Mesangial cell (primary cell): ENCODE results near the gene SLC13A5. TPM values are rescaled to one million over a fixed set of nuclear protein-coding genes. Genes with fewer than 3 reads are reported as not detected.

ENCODE experiments used
- total RNA-seq: library from RNA; depleted of rRNA; stranded (reverse); fragments of >200 nt; gene quantifications from 2 replicates; pipeline ENCODE4 v1.2.3, GENCODE V29; 2015

SLC13A5 gene
- total RNA-seq: 0.89 TPM in 1 of 2 replicates, not detected in the other

GRCh38 chr17:6713130-6713917, at the start of gene SLC13A5:
Gene SLC13A5 (minus strand): TSS chr17:6713369. CDS start chr17:6713333, 36 bp downstream.

DNA sequence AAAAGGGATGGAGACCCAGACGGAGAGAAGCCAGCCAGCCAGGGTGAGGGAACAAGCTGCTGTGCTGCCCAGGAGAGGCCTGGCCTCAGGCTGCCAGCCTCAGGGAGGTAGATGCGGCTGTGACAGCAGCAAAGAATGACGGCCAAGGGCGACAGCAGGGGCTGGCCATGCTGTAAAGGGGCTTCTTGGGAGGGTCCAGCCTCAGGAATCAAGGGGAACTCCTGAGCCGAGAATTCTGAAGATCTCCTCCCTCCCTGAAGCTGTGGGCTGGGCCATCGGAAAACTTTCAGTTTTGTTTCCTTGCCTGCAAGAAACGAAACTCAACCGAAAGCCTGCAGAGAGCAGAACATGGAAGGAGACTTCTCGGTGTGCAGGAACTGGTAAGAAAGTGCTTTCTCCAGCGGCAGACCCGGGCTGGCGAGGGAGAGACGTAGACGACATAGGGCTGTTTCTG, 42.6 kb upstream of the SLC13A5 start, which contains the start of gene XAF1:
Gene XAF1 (plus strand): TSS at position 316 of the 454 bp plus-strand sequence. CDS start 33 bp downstream, at position 349.

DNA sequence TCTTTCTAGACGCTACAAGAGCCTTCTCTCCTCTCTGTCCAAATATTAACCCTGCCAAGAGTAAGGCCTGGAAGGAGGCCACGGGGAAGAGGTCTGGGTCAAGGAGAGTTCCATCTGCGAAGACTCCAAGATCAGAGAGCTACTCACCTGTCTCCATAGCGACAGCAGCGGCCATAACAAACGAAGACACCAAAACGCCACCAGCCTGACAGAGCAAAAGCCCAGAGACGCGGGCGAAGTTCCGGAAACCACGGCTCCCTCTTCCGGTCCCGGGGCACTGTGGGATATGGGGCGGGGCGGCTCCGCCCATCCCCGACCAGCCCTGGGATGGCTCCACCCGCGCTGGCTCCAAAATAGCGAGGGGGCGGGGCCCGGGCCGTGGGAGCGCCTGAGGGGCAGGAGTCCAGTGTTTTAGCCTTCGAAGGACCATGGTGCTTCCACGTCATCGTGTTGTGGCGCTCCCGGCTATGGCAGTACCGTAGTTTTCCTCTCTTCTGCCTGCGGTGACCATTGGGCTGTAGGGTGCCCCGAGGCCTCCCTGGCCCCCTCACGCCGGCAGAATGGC, 61.7 kb downstream of the SLC13A5 start, which contains the start of the genes C17orf100 and MED31:
Gene C17orf100 (plus strand): TSS at position 409 of the 565 bp plus-strand sequence. CDS start 152 bp downstream, at position 561.
Gene MED31 (minus strand): TSS at position 252 of the 565 bp plus-strand sequence. CDS start 77 bp downstream, at position 175.

DNA sequence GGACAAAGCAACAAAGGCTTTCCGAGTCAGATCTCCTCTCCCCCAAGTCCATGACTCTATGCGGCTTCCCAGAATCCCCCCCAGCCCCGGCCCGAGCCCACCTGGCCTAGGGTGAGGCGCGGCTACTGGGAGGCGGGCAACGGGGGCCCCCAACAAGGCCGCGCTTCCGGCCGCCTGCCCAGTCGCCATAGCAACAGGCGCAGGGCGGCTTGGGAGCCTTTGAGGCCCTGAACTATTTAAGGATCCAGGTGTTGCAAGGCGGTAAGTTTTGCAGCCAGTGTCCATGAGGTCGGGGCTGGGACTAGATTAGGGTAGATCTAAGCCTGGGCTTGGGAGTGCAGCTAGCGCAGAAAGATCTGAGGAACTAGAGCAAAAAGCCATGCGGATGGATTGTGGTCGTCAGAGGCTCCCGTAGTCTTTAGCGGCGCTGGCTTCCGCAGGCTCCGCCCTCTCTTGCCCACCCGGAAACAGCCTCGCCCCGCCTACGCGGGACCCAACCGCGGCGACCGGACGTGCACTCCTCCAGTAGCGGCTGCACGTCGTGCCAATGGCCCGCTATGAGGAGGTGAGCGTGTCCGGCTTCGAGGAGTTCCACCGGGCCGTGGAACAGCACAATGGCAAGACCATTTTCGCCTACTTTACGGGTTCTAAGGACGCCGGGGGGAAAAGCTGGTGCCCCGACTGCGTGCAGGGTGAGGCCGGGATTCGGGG, 72.5 kb downstream of the SLC13A5 start, which contains the start of the genes KIAA0753 and TXNDC17:
Gene KIAA0753 (minus strand): TSS at position 176 of the 711 bp plus-strand sequence. CDS start 5,608 bp downstream, outside the sequence.
Gene TXNDC17 (plus strand): TSS at position 525 of the 711 bp plus-strand sequence. CDS start 23 bp downstream, at position 548.

Other genes starting within 250 kb of the SLC13A5 start
- gene PITPNM3, start 156.8 kb downstream of the SLC13A5 start, total RNA-seq: 2.3 and 3.8 TPM in 2 replicates
- gene KIAA0753, start 72.7 kb downstream of the SLC13A5 start, total RNA-seq: 8.9 and 9.8 TPM in 2 replicates
- gene TXNDC17, start 72.3 kb downstream of the SLC13A5 start, total RNA-seq: 124 and 197 TPM in 2 replicates
- gene MED31, start 61.8 kb downstream of the SLC13A5 start, total RNA-seq: 2.5 and 11.2 TPM in 2 replicates
- gene C17orf100, start 61.6 kb downstream of the SLC13A5 start, total RNA-seq: 1.3 and 1.6 TPM in 2 replicates
- under 0.01 and 2.2 TPM in 2 replicates for gene XAF1, start 42.7 kb upstream of the SLC13A5 start, total RNA-seq
- not detected in 2 replicates for gene FBXO39, start 62.8 kb upstream of the SLC13A5 start, total RNA-seq
- gene TEKT1, start 118.4 kb upstream of the SLC13A5 start, total RNA-seq: not detected in 2 replicates